ENCODE results near the gene DLG2. TPM values are rescaled to one million over a fixed set of nuclear protein-coding genes. Genes with fewer than 3 reads are reported as not detected.

Gene DLG2
- total and polyA plus RNA-seq, 2 of the 8 experiments (the other 6 are each of a cell fraction or from before 2014, with no cell fraction given), result 1.7 to 14.3 TPM

GRCh38 chr11:85180528-85180927 lies 446.6 kb downstream of the DLG2 start:
- no peak overlapping the region for H4K91ac ChIP-seq (replicated peaks; ENCODE audit: insufficient read length, low read length)
- no peaks in the 10 kb centered on the region for H4K20me1 ChIP-seq (replicated peaks in 1 of 2; ENCODE audit: control insufficient read depth in 1 of 2, insufficient read depth in 2 of 2, low read length in 2 of 2)
- FAIRE-seq, result no peak
- no peaks in the 10 kb centered on the region for H3K4me1 ChIP-seq (replicated peaks in 1 of 4; ENCODE audit: control insufficient read depth in 3 of 4, insufficient read depth in 4 of 4, low read length in 3 of 4)
- no peaks in the 10 kb centered on the region for H3K23me2 ChIP-seq (ENCODE audit: low read depth, low read length)
- no peak overlapping the region for H2BK5ac ChIP-seq (ENCODE audit: low read depth, low read length)
- H3K4me2 ChIP-seq (ENCODE audit: insufficient read depth in 1 of 2, low read depth in 2 of 2, low read length in 2 of 2), result no peak overlapping the region
- H3K27me3 ChIP-seq (replicated peaks in 1 of 4; ENCODE audit: control insufficient read depth in 3 of 4, extremely low read depth in 1 of 4, insufficient read depth in 3 of 4, low read length in 3 of 4), result no peaks in the 10 kb centered on the region
- H2AFZ ChIP-seq (ENCODE audit: low read length), result no peak overlapping the region
- no peak overlapping the region for H3K9ac ChIP-seq (replicated peaks in 1 of 4; ENCODE audit: extremely low read depth in 1 of 4, low read depth in 3 of 4, low read length in 3 of 4)
- no peak overlapping the region for H2AK5ac ChIP-seq (ENCODE audit: low read depth, low read length)
- H3K27ac ChIP-seq (ENCODE audit: low read depth, low read length), result no peak overlapping the region
- POLR2A ChIA-PET (ENCODE audit: partially characterized antibody), result no interaction called here
- H3K4ac ChIP-seq (replicated peaks; ENCODE audit: insufficient read length, low read depth, low read length), result no peak overlapping the region
- H4K5ac ChIP-seq (ENCODE audit: insufficient read length, low read depth, low read length), result no peak overlapping the region
- DNase-seq (ENCODE audit: low read depth in 1 of 2, low spot score in 2 of 2), result no peak
- 71% methylated on average over 1 of the region's 1 CpG; no CpG with 5 or more reads in 1 of the 2 experiments for WGBS, 2 experiments (ENCODE audit: extremely low coverage in 1 of 2, insufficient coverage in 1 of 2, insufficient read length in 1 of 2, insufficient replicate concordance in 2 of 2, low coverage in 1 of 2, low lambda C conversion rate in 2 of 2, missing lambda C conversion rate in 1 of 2)
- no peak overlapping the region for H3K56ac ChIP-seq (replicated peaks; ENCODE audit: insufficient read length, low read depth, low read length)
- no peak overlapping the region for H2BK20ac ChIP-seq (ENCODE audit: low read length)
- no peak overlapping the region for H3K18ac ChIP-seq (ENCODE audit: extremely low read depth, low read length)
- H4K8ac ChIP-seq (ENCODE audit: extremely low read depth, insufficient read depth, low read length), result no peak overlapping the region
- no peaks in the 10 kb centered on the region for H3K79me1 ChIP-seq (ENCODE audit: low read depth, low read length)
- H3K36me3 ChIP-seq (ENCODE audit: control insufficient read depth in 2 of 4, insufficient read depth in 4 of 4, low read length in 3 of 4), result no peaks in the 10 kb centered on the region
- H3K14ac ChIP-seq (ENCODE audit: insufficient read length), result no peak overlapping the region
- H3K4me3 ChIP-seq (ENCODE audit: extremely low read depth in 1 of 4, insufficient read depth in 2 of 4, low read depth in 3 of 4, low read length in 4 of 4), result no peak overlapping the region
- H2BK120ac ChIP-seq (replicated peaks; ENCODE audit: low read depth, low read length), result no peak overlapping the region
- H2BK15ac ChIP-seq (ENCODE audit: low read length), result no peak overlapping the region
- no peaks in the 10 kb centered on the region for H3K79me2 ChIP-seq (ENCODE audit: control insufficient read depth in 1 of 2, insufficient read depth in 2 of 2, low read length in 2 of 2)
- CTCF ChIA-PET (ENCODE audit: partially characterized antibody), result interaction anchor here (1.1 to 1.6 kb wide), 2 partner anchors 15 to 96 kb away, joined by 3 to 4 read pairs; no protein-coding TSS in a partner anchor
- 0 out of 4 replicates have a peak, but pooled peaks cover 0 to 2% of the 10 kb centered on the region in 2 experiments for H3K9me3 ChIP-seq (ENCODE audit: insufficient read depth in 2 of 2, low read depth in 1 of 2, low read length in 1 of 2)
- no peak overlapping the region for H3K23ac ChIP-seq (ENCODE audit: insufficient read length)
- no peak overlapping the region for H2BK12ac ChIP-seq (ENCODE audit: low read depth, low read length)
- no peak for TF ChIP-seq BACH1 (IDR thresholded peaks at IDR 0.05; ENCODE audit: low read length)
- no peak for TF ChIP-seq GABPA (IDR thresholded peaks at IDR 0.05; ENCODE audit: borderline replicate concordance, insufficient read depth, low read length)
- no peak for TF ChIP-seq TEAD4 (IDR thresholded peaks at IDR 0.05; ENCODE audit: low read depth, low read length)
- TF ChIP-seq MAX (IDR thresholded peaks at IDR 0.05), result no peak
- no peak for TF ChIP-seq SAP30 (IDR thresholded peaks at IDR 0.05; ENCODE audit: insufficient read depth, insufficient replicate concordance, low read length)
- no peak for TF ChIP-seq POU5F1 (IDR thresholded peaks at IDR 0.05; ENCODE audit: low read depth, low read length)
- TF ChIP-seq FOSL1 (IDR thresholded peaks at IDR 0.05; ENCODE audit: insufficient read depth, low read depth, low read length), result no peak
- no peak for TF ChIP-seq RNF2 (IDR thresholded peaks at IDR 0.05; ENCODE audit: borderline replicate concordance, low read depth, low read length, missing control alignments, poor library complexity, severe bottlenecking)
- no peak for TF ChIP-seq MAFK (IDR thresholded peaks at IDR 0.05; ENCODE audit: low read depth, low read length)
- no peak for TF ChIP-seq RBBP5 (IDR thresholded peaks at IDR 0.05; ENCODE audit: borderline replicate concordance, low read depth, low read length)
- TF ChIP-seq SUZ12 (IDR thresholded peaks at IDR 0.05; ENCODE audit: low read length), result no peak
- TF ChIP-seq ATF3 (IDR thresholded peaks at IDR 0.05; ENCODE audit: insufficient read depth, low read depth, low read length), result no peak
